ENCODE measurements around the gene RSAD1.
A peak's percentile ranks its signal among the peaks of the same experiment; 100 is the strongest.

Gene RSAD1

GRCh38 chr17:50499721-50500120 lies 21.1 kb downstream of the RSAD1 start:
- no peak overlapping the region for H3K27ac ChIP-seq
- no peak for TF ChIP-seq ZFX (IDR thresholded peaks at IDR 0.05; ENCODE audit: borderline replicate concordance)
- TF ChIP-seq CTCF (IDR thresholded peaks at IDR 0.05), result no peak

- TF ChIP-seq ZFX (IDR thresholded peaks at IDR 0.05; ENCODE audit: borderline replicate concordance) (no peak), CTCF (IDR thresholded peaks at IDR 0.05) (peak; percentile 67)
Observed at GRCh38 chr17:50501054-50501453, 22.4 kb downstream of the RSAD1 start.

GRCh38 chr17:50502301-50502990 lies 23.8 kb downstream of the RSAD1 start:
- TF ChIP-seq CTCF (IDR thresholded peaks at IDR 0.05) (no peak), ZFX (IDR thresholded peaks at IDR 0.05; ENCODE audit: borderline replicate concordance) (no peak)
- H3K27ac ChIP-seq, result no peak overlapping the region

More at GRCh38 chr17:50501054-50501453, 22.4 kb downstream of the RSAD1 start:
- no peak overlapping the region for H3K27ac ChIP-seq

GRCh38 chr17:50505591-50506130 lies 27.0 kb downstream of the RSAD1 start:
- no peak for TF ChIP-seq CTCF (IDR thresholded peaks at IDR 0.05)
- TF ChIP-seq ZFX (IDR thresholded peaks at IDR 0.05; ENCODE audit: borderline replicate concordance), result no peak
- no peak overlapping the region for H3K27ac ChIP-seq

GRCh38 chr17:50506298-50506697 lies 27.6 kb downstream of the RSAD1 start:
- TF ChIP-seq ZFX (IDR thresholded peaks at IDR 0.05; ENCODE audit: borderline replicate concordance), result no peak
- no peak for TF ChIP-seq CTCF (IDR thresholded peaks at IDR 0.05)
- H3K27ac ChIP-seq, result no peak overlapping the region

GRCh38 chr17:50507871-50508572 lies 29.4 kb downstream of the RSAD1 start, which contains the start of gene MYCBPAP:
Gene MYCBPAP, plus strand, starts transcription at chr17:50508439. Its CDS starts 236 bp downstream, at chr17:50508675.
- H3K27ac ChIP-seq, result peak within 1 kb of the TSS; percentile 44

More at GRCh38 chr17:50507871-50508572, 29.4 kb downstream of the RSAD1 start, which contains the start of gene MYCBPAP:
- TF ChIP-seq CTCF (IDR thresholded peaks at IDR 0.05), result peak; percentile 51
- TF ChIP-seq ZFX (IDR thresholded peaks at IDR 0.05; ENCODE audit: borderline replicate concordance), result no peak
